Epithelial cell of proximal tubule (primary cell): ENCODE results near the gene MAML3. TPM values are rescaled to one million over a fixed set of nuclear protein-coding genes. Genes with fewer than 3 reads are reported as not detected.

Experiments
- DNase-seq: peaks from one replicate; pipeline ENCODE4 v3.0.0-alpha.2; 2011; ENCODE audit warnings: low read depth
- H3K4me3 ChIP-seq: 2 replicates; pipeline ENCODE4 v1.5.1; 2011; ENCODE audit warnings: low read depth, mild to moderate bottlenecking, low read length
- total RNA-seq: library from RNA; depleted of rRNA; stranded (reverse); fragments of >200 nt; gene quantifications from 2 replicates; pipeline ENCODE4 v1.2.3, GENCODE V29; 2015
- TF ChIP-seq, protein P1 (sequence below): conservative IDR thresholded peaks from 2 replicates; pipeline ENCODE4 v1.5.1; 2012; ENCODE audit warnings: low read depth, mild to moderate bottlenecking, low read length

Gene MAML3
- total RNA-seq, 1 donor from 2014 or later, result 1.2 TPM

DNA sequence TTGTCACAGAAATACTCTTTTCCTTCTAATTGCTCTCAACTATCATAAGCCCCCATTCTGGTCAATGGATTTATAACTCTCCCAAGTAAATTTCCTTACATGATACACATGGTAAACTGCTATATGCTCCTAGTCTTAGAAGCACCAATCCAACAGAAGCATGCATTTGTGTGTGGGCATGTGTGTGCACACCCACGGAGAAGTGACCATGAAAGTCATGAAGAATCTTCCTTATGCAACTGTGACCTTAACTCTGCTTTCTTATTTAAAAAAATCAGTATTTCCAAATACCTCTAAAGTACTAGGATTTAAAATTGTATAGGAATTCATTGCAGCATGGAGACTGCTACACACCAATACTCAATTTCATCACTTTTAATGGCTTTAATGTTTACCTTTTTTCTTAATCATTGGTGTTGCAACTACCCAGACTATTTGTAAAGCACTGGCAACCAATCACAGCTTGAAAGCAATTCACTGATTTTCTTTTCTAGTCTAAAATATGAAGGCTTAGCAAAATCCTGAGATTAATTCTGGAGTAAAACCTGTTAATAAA, 47.6 kb downstream of the MAML3 start:
- H3K4me3 ChIP-seq, result no peak overlapping the region
- DNase-seq, result no peak
- TF ChIP-seq, protein P1, sequence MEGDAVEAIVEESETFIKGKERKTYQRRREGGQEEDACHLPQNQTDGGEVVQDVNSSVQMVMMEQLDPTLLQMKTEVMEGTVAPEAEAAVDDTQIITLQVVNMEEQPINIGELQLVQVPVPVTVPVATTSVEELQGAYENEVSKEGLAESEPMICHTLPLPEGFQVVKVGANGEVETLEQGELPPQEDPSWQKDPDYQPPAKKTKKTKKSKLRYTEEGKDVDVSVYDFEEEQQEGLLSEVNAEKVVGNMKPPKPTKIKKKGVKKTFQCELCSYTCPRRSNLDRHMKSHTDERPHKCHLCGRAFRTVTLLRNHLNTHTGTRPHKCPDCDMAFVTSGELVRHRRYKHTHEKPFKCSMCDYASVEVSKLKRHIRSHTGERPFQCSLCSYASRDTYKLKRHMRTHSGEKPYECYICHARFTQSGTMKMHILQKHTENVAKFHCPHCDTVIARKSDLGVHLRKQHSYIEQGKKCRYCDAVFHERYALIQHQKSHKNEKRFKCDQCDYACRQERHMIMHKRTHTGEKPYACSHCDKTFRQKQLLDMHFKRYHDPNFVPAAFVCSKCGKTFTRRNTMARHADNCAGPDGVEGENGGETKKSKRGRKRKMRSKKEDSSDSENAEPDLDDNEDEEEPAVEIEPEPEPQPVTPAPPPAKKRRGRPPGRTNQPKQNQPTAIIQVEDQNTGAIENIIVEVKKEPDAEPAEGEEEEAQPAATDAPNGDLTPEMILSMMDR, result no peak

DNA sequence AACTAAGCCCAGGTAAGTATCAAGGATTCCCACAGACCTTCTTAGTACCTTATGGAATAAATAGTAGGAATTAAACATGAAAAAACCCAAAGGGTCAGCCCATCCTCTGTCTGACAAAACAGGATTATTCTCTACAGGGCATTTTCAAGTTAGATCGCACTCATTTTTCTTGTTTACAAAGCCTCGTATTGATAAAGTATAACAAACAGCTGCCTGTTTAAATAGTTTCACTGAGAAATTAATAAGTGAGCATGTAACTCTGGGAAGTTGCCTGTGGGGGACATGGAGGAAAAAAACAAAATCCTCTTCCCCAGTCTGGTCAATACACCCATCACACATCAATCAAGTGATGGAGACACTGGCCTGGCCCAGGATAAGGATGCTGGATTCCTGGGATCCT, 48.5 kb downstream of the MAML3 start:
- no peak for DNase-seq
- no peak overlapping the region for H3K4me3 ChIP-seq
- TF ChIP-seq, protein P1, result no peak

DNA sequence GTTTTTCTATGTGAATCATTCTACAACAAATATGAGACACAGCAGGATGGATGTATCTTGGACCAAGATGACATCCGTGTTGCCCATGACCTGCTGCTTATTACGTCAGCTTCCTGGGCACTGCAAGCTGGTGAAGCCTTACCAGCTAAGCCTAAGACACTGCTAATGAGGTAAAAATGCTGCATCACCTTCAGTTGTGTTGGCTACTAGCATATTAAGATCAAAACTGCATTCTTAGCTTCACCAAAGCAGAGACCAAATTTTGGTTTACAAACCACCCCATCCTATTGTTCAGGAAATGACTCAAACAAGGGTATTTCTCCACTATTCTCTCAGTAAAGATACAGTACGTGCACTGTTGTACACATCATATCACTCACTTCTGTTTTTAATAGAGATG, 50.3 kb downstream of the MAML3 start:
- H3K4me3 ChIP-seq, result no peak overlapping the region
- TF ChIP-seq, protein P1, result no peak
- no peak for DNase-seq

DNA sequence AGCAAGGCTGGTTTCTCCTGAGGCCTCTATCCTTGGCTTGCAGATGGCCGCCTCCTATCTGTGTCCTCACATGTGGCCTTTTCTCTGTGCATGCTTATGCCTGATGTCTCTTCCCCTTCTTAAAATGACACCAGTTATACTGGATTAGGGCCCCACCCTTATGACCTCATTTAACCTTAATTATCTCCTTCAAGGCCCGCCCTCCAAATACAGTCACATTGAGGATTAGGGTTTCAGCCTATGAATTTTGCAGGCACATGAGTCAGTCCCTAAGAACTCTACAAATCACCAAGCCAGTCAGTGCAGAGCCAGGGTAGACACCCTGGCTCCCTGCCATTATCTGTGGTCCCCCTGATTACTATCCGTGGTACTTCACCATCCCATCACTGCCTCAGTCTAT, 51.6 kb downstream of the MAML3 start:
- DNase-seq, result no peak
- TF ChIP-seq, protein P1, result no peak
- H3K4me3 ChIP-seq, result no peak overlapping the region

DNA sequence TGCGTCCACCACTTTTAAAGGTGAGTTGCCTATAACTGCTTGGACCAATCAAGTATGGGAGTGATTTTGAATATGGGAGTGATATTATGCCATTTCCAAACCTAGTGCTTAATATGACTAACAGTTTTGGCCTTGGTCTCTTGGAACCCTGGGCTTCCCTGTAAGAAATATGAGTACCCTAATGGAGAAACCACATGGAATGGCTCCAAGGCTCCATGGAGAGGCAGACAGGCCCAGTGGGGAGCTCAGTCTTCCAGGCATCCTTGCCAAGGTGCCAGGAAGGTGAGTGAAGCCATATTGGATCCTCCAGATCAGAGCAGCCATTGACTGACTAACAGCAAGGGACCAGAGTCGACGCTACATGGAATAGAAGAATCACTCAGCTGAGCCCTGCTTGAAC, 53.2 kb downstream of the MAML3 start:
- no peak overlapping the region for H3K4me3 ChIP-seq
- no peak for DNase-seq
- TF ChIP-seq, protein P1, result no peak

DNA sequence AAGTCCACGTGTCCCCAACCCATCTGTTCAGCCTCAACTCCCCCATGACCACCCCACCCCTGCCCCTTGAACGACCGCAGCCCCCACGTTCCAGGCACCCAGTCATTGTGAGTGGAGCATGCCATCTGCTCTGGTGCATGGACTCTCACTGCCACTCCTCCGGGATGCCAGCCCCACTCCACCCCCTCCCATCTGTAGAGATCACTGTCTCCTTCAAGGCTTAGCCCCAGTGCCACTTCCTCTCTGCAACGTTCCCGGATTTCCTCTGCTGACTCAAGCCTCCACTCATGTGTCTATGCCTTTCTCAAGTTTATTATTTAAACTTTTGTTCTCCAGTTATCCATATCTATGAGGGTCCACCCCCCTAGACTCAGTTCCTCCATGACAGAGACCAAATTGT, 54.0 kb downstream of the MAML3 start:
- H3K4me3 ChIP-seq, result no peak overlapping the region
- TF ChIP-seq, protein P1, result no peak
- DNase-seq, result no peak

DNA sequence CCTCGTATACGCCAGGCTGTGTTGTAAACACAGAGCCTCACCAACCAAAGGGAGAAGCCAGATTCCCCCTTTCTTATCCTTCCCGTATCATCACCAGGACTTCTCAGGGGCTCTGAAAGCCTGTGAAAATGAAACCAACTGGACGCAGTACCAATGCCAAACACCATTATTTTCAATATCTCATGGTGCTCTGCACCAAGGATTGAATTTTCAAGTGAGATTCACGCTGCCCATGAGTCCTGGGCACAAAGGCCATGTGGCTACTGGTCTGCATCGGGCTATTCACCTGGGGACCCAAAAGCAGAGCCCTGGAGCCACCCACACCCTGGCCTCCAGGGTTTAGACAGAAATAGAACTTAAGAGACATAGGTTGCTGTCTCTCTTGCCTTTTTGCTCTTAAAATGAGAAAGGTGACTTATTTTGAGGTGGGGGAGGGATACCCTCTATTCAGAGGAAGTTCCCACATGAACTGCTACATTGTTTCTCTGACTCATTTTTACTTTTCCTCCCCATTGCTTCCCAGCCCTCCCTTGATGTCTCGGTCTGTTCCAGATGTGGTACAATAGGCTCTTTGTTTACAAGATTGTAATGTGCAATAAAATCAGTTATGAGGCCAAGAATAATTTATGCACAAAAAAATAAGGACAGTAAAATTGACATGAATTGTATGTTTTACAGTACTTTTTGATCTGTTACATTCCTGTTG, 55.4 kb downstream of the MAML3 start:
- no peak for DNase-seq
- no peak overlapping the region for H3K4me3 ChIP-seq
- TF ChIP-seq, protein P1, result no peak
